Erythroblast (primary cell): ENCODE data around the gene DOC2B.

Experiments
- GATA1 ChIP-seq: IDR thresholded peaks from 2 replicates; pipeline ENCODE4 v1.6.1; 2011; ENCODE audit warnings: low read depth, mild to moderate bottlenecking, control low read depth, low read length, moderate library complexity
- POLR2A ChIP-seq: IDR thresholded peaks from 2 replicates; pipeline ENCODE4 v1.6.1; 2011; ENCODE audit warnings: mild to moderate bottlenecking, low read length

- TF ChIP-seq POLR2A (no peak), GATA1 (no peak)
These were observed 15.5 kb downstream of the DOC2B start for GRCh38 chr17:165939-166338.
